Lower lobe of right lung (tissue), 2 donors: ENCODE data around the gene CYLD. TPM values are rescaled to one million over a fixed set of nuclear protein-coding genes. Genes with fewer than 3 reads are reported as not detected.

Source experiments
- ATAC-seq, 2 donors: fragments of 200-7000 bp; cut with Tn5 transposase; one replicate each; pipeline ENCODE4 v1.9.1; 2020 to 2022; ENCODE audit warnings: mild to moderate bottlenecking in 2 of 2, moderate library complexity in 2 of 2
- DNase-seq: peaks from one replicate; pipeline ENCODE4 v3.0.0-alpha.2; 2020
- H3K27ac ChIP-seq: fragments of 200-600 bp; one replicate; pipeline ENCODE4 v1.8.0; 2022
- H3K27me3 ChIP-seq: fragments of 200-600 bp; one replicate; pipeline ENCODE4 v1.8.0; 2022; ENCODE audit warnings: low read depth
- H3K36me3 ChIP-seq: fragments of 200-600 bp; one replicate; pipeline ENCODE4 v1.8.0; 2022; ENCODE audit warnings: mild to moderate bottlenecking
- H3K4me1 ChIP-seq: fragments of 200-600 bp; one replicate; pipeline ENCODE4 v1.8.0; 2022
- H3K4me3 ChIP-seq: fragments of 200-600 bp; one replicate; pipeline ENCODE4 v1.8.0; 2022; ENCODE audit warnings: mild to moderate bottlenecking
- H3K9me3 ChIP-seq: fragments of 200-600 bp; one replicate; pipeline ENCODE4 v1.8.0; 2022
- intact Hi-C: fragments of 100-400 bp; cut with DNase I; formaldehyde crosslinking; loops from one replicate; pipeline ENCODE4 v1.11.0; 2022
- microRNA-seq: library from miRNA; unstranded; fragments of <30 nt; microRNA quantifications from one replicate; pipeline ENCODE4 v1.2.0, GENCODE V29; 2020; ENCODE audit warnings: borderline number of aligned reads
- total RNA-seq: library from RNA; stranded (reverse); fragmentation: NEBNext Ultra II Directional; extraction: Animal tissue kit (Norgen Biotek cat#: 25700); gene quantifications from one replicate; pipeline ENCODE4 v1.2.1, GENCODE V29; 2021
- TF ChIP-seq, protein P1 (sequence below): fragments of 200-600 bp; IDR thresholded peaks from one replicate; pipeline ENCODE4 v1.8.0; 2022; ENCODE audit warnings: antibody characterized with exemption, mild to moderate bottlenecking
- donor health status: DM: no; HTN: yes; CAD: no; lungs with severe emphysema.

CYLD gene
- total RNA-seq, 1 donor from 2014 or later: 45.8 TPM

DNA sequence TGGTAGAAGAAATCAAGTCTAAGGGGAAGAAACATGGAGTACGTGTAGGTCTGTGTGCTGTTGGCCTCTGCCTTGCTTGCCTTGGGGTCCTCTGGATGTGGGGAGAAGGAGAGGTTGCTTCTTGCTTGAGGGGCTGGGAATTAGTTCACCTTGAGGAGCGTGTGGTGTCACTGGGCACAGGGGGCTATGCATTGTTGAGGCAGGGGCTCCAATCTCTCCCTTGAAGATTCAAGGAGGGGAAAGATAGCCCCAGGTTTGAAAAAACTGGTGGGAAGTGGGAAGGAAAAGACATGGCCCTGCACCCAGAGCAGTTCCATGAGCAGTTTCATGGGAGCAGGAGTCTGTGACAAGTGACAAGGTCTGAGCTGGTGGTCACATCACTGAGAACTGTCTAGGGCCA, 103.4 kb downstream of the CYLD start:
- no peaks in the 10 kb centered on the region for H3K36me3 ChIP-seq
- no peak overlapping the region for H3K4me3 ChIP-seq
- H3K9me3 ChIP-seq: no peaks in the 10 kb centered on the region
- no peak for ATAC-seq
- no peak for DNase-seq
- H3K4me1 ChIP-seq: no peaks in the 10 kb centered on the region
- no peak overlapping the region for H3K27ac ChIP-seq
- TF ChIP-seq, protein P1, sequence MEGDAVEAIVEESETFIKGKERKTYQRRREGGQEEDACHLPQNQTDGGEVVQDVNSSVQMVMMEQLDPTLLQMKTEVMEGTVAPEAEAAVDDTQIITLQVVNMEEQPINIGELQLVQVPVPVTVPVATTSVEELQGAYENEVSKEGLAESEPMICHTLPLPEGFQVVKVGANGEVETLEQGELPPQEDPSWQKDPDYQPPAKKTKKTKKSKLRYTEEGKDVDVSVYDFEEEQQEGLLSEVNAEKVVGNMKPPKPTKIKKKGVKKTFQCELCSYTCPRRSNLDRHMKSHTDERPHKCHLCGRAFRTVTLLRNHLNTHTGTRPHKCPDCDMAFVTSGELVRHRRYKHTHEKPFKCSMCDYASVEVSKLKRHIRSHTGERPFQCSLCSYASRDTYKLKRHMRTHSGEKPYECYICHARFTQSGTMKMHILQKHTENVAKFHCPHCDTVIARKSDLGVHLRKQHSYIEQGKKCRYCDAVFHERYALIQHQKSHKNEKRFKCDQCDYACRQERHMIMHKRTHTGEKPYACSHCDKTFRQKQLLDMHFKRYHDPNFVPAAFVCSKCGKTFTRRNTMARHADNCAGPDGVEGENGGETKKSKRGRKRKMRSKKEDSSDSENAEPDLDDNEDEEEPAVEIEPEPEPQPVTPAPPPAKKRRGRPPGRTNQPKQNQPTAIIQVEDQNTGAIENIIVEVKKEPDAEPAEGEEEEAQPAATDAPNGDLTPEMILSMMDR: no peak
- H3K27me3 ChIP-seq: peaks cover 23% of the 10 kb centered on the region
- intact Hi-C loops: no loop called here

DNA sequence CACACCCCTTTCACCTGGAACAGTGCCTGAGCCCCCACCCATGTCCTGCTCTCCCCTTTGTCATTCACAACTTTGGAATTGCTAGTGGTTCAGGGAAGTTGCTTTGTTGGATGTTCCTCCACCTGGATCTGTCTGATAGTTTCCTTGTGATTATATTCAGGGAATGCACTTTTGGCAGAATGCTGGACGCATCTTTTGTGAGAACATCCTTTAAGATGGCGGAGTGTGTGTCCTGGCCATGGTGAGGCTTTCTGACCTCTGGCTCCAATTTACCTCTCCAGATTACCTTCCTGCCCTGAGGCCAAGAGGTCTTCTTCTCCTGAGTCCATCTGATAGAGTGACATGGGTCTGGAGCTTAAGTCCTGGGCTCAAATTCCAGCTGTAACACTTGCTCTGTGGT, 104.6 kb downstream of the CYLD start:
- H3K36me3 ChIP-seq: no peaks in the 10 kb centered on the region

DNA sequence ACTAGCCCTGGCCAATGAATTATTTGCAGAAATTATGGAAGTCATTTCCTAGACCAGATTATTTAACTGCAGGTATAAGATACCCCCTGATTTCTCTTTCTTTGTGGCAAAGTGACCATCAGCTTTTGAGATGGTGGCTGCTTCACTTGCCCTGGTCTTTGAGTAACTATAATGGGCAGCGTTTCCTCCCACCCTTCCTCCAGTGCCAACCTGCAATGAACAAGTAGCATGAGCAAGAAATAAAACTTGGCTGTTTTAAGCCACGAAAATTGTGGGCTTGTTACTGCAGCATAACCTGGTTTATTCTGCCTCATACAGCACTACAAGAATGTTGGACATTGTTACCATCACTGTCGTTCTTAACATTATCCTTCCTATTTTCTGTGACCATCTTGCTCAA, 105.3 kb downstream of the CYLD start:
- ATAC-seq (no peak), DNase-seq (no peak)
- intact Hi-C loops: no loop called here
- Histone ChIP-seq H3K27me3 (peaks cover 7% of the 10 kb centered on the region), H3K4me3 (no peak overlapping the region), H3K36me3 (no peaks in the 10 kb centered on the region), H3K27ac (no peak overlapping the region), H3K9me3 (no peaks in the 10 kb centered on the region), H3K4me1 (no peaks in the 10 kb centered on the region)
- TF ChIP-seq, protein P1: no peak

More for the DNA sequence above, 104.6 kb downstream of the CYLD start:
- no peak overlapping the region for H3K4me3 ChIP-seq
- H3K9me3 ChIP-seq: no peaks in the 10 kb centered on the region
- peaks cover 13% of the 10 kb centered on the region for H3K27me3 ChIP-seq
- DNase-seq (no peak), ATAC-seq (no peak)
- H3K4me1 ChIP-seq: no peaks in the 10 kb centered on the region
- H3K27ac ChIP-seq: no peak overlapping the region
- TF ChIP-seq, protein P1: no peak
- intact Hi-C loops: no loop called here

DNA sequence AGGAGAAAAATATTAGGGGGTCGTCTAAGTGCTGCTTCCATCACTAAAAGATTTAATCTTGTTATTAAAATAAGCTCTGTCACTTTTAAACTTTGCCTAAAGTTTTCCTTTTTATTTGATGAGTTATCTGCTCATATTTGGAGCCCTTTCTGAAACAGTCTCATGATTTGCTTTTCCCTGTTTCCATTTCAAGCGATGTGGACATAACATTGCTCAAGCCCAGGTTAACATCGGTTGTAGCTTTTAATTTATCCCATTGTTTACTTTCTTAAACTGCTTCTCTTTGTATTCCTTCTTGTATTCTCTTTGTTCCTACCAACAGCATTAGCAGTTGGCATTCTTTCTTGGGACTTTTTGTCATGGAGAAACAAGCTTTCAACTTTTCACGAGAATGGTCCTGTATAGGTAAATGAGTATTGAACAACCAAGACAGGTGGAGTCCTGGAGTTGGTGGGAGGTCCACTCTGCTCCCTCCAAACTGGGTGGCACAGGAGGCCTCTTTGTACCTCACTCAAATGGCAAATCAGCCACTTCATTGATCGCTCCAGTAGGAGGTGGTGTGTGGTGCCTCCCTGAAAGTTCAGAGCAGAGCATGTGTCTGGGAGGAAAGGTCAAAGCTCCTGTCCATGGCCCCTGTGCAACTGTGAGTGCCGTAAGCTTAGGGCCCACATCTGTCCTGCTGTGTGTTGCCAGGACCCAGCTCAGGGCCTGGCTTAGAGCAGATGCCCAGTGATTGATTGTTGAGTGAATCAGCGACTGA, 107.0 kb downstream of the CYLD start:
- Histone ChIP-seq H3K36me3 (no peaks in the 10 kb centered on the region), H3K27me3 (no peaks in the 10 kb centered on the region), H3K9me3 (no peaks in the 10 kb centered on the region), H3K27ac (no peak overlapping the region), H3K4me1 (no peaks in the 10 kb centered on the region), H3K4me3 (no peak overlapping the region)
- ATAC-seq (no peak), DNase-seq (no peak)
- TF ChIP-seq, protein P1: no peak
- intact Hi-C loops: no loop called here

Small RNA genes lying within 50 kb of the gene (microRNA-seq; reads per million reads assigned to microRNA genes)
- not detected for gene MIR3181

Other genes with a start within 250 kb of the CYLD start
- gene NKD1, start 193.7 kb upstream of the CYLD start, total RNA-seq: 30.7 TPM
- 15.4 TPM for gene SNX20, start 60.8 kb upstream of the CYLD start, total RNA-seq
- gene NOD2, start 48.5 kb upstream of the CYLD start, total RNA-seq: 13.2 TPM